Dermis blood vessel endothelial cell (primary cell): Measurements from ENCODE around the gene STAG3. TPM values are rescaled to one million over a fixed set of nuclear protein-coding genes. Genes with fewer than 3 reads are reported as not detected.
"Not testable (repeated sequence)": the region's sequence is repeated elsewhere in the genome, so short reads cannot be mapped to it uniquely, and the experiment has no call there.

Experiments used
- DNase-seq: peaks from one replicate; pipeline ENCODE4 v3.0.0; 2010
- total RNA-seq: library from RNA; depleted of rRNA; stranded (reverse); fragments of >200 nt; gene quantifications from 2 replicates; pipeline ENCODE4 v1.2.3, GENCODE V29; 2014

Gene STAG3
- total RNA-seq: 0.17 and 0.23 TPM in 2 replicates

DNA sequence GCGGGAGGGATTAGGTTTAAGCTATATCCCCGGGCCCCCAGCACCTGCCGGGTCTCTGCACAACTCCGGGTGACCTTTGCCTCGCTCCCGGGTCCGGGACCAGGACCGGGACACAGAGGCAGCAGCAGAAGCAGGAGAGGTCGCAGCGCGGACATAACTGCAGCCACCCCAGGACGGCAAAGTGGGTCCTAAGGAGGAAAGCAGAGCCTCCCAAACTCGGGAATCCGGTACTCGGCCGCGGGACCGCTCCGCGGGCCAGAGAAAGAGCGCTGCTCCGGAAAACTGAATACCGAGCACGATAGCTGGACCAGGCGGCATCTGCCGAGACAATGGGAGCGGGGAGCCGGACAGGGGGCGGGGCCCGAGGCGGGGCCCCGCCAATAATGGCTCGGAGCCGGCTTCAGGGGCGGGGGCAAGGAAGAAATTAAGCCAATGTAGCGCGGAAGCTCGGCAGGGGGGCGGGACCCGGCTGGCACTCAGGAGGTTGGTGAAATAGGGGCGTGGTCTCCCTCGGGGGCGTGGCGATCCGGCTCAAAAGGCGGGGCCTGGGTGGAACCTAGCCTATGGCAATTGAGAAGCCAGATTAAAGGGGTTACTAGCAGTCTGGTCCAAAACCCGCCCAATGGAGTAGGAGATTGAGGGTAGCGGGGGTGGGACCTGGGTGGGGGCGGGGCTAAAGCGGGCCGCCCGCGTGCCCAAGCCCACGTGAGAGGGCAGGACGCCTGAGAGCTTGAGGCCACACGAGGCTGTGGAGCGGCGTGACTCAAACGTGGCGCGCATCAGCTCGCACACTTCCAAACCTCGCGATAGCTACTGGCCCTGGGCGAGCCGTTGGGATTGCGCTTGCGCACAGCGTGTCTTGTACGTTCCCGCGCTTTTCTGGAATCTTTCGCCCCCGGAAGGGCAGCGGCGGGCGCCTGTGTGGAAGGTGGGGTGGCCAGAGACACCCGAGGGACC is at the start of gene STAG3, which contains the start of gene GPC2:
Gene STAG3, plus strand, starts transcription at position 874 of the 957 bp plus-strand sequence. CDS start 2,639 bp downstream, outside the sequence.
Gene GPC2, minus strand, starts transcription at position 337 of the 957 bp plus-strand sequence. Its CDS starts 182 bp downstream, at position 155.
- DNase-seq: peak; percentile 97

- DNase-seq: no peak
Observed at GRCh38 chr7:100128637-100128963, 49.1 kb upstream of the STAG3 start.

DNA sequence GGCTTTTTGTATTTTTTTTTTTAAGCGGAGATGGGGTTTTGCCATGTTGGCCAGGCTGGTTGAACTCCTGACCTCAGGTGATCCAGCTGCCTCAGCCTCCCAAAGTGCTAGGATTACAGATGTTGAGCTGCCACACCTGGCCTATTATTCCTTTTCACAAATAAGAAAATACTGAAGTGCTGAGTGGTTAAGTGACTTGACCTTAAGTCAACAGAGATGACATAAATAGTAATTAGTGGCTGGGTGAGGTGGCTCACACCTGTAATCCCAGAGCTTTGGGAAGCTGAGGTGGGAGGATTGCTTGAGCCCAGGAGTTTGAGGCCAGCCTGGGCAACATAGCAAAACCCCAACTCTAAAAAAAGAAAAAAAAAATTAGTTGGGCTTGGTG is 47.5 kb upstream of the STAG3 start:
- DNase-seq: not testable (repeated sequence)

DNA sequence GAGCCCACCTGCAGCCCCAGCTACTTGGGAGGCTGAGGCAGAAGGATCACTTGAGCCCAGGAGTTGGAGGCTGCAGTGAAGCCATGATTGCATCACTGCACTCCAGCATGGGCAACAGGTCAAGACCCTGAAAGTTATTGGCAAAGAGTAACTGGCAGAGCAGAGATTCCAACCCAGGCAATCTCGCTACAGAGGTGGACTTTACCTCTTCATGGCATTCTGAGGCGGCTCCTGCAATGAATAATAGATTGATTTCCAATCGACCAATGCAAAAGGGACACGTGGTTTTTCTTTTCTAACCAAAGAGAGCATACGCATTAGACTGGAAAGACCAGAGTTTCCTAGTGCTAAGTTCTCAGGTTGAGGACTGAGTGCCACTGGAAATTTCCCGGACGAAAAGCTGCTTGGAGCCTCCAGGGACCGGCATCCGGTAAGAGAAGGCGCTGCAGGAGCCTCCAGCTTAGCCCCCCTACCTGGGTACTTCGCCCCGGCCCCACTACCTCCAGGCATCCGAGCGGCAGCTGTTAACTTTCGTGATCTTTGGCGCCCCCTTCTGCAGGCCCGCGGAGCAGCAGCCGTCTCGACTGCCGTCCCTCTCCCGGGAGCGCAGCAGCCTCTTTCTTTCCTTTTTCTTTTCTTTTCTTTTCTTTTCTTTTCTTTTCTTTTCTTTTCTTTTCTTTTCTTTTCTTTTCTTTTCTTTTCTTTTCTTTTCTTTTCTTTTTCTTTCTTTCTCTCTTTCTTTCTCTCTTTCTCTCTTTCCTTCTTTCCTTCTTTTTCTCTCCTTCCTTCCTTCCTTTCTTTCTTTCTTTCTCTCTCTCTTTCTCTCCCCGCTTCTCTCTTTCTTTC is 46.9 kb upstream of the STAG3 start:
- DNase-seq: peak; percentile 73

- no peak for DNase-seq
Observed at GRCh38 chr7:100132126-100132525, 45.6 kb upstream of the STAG3 start.

- peak; percentile 83 for DNase-seq
Observed at GRCh38 chr7:100132697-100133151, 45.0 kb upstream of the STAG3 start.

DNA sequence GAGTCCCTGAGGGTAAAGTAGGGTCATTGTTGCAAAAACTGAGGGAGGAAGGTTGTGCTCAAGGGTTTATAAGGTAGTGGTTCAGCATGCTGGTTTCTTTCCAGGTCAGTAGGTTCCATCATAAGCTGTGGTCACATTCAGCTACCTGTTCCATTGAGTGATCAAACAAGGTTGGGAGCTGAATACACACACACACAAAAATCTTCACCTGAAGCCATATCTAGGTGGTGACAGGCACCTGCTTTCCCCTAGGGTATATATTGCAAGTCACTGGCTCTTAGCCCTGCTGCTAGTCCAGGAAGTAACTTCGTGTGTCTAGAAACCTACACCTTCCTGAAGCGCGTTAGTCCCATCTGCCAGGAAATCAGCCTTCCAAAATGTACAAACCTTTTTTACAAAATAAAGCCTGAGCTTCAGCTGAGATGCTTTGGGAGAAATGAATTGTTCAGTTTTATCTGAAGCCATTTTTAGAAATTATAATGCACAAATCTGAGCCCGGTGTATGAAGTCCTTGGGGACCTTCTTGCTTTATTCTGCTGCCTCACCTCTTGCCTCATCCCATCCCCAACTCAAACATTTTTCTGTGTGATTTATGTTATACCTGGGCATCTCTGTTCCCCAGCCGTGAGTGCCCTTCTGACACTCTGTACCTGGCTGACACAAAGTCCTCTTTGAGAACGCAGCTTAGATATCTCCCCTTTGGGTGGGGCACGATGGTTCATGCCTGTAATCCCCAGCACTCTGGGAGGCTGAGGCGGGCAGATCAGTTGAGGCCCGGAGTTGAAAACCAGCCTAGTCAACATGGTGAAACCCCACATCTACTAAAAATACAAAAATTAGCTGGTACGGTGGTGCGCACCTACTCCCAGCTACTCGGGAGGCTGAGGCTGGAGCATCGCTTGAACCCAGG is 39.6 kb upstream of the STAG3 start:
- DNase-seq: no peak

DNA sequence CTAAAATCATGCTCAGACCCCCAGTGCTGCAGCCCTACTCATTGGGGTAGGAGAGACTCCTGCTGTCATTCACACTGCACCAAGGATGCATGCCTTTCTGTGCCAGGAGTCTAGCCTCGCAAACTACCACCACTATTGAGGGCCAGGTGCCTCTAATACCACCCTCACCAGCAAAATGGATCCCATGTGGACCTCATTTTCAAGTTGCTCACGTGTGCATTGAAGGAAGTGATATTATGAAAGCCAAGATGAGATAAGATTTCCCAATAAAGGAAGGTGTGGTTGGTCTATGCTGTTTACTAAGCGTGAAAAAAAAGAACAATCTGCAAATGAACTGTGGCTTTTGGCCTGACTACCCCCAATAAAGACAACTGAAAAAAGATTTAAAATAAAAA is 36.2 kb upstream of the STAG3 start:
- no peak for DNase-seq

DNA sequence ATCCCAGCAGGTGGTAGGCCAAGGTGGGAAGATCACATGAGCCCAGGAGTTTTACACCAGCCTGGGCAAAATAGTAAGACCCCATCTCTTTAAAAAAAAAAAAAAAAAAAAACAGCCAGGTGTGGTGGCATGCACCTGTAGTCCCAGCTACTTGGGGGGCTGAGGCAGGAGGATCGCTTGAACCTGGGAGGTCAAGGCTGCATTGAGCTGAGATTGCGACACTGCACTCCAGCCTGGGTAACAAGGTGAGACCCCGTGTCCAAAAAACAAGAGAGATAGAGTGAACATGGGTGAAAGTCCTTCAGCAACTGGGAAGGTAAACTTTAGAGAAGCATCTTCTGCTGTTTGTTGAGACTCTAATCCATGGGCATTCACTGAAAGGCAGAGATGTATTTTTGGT is 35.3 kb upstream of the STAG3 start:
- no peak for DNase-seq

GRCh38 chr7:100146350-100146749 is 31.4 kb upstream of the STAG3 start:
- not testable (repeated sequence) for DNase-seq

GRCh38 chr7:100147278-100147677 is 30.4 kb upstream of the STAG3 start:
- no peak for DNase-seq

GRCh38 chr7:100148225-100148558 is 29.5 kb upstream of the STAG3 start:
- DNase-seq: no peak

- peak; percentile 99 for DNase-seq
Observed at GRCh38 chr7:100148559-100149328, 29.0 kb upstream of the STAG3 start, which contains the start of gene LAMTOR4. Gene LAMTOR4, plus strand, starts transcription at chr7:100148918. Its CDS starts 55 bp downstream, at chr7:100148973.

- no peak for DNase-seq
Observed at GRCh38 chr7:100152404-100152803, 25.3 kb upstream of the STAG3 start.

DNA sequence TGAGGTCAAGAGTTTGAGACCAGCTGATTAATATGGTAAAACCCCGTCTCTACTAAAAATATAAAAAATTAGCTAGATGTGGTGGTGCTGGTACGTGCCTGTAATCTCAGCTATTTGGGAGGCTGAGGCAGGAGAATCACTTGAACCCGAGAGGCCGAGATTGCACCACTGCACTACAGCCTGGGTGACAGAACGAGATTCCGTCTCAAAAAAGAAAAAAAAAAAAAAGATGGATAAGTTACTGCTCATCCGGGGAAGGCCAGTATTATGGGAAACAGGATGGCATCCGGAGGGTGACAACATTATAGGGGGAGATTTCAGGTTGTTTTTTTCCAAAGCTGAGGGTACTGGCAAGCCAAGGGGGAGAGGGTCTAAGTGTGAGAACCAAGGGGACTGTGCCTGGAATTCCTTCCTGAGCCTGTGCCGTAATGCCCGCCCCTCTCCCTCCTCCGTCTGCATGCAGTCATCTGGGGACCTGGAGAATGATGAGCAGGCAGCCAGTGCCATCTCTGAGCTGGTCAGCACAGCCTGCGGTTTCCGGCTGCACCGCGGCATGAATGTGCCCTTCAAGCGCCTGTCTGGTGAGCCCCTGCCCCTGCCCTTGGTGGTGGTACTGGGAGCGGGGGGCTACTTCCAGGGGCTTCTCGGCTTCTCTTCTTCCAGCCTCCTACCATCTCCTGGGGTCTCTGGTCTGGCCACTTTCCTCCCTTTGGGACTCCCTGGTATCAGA is 24.6 kb upstream of the STAG3 start:
- no peak for DNase-seq

GRCh38 chr7:100153708-100154535 is 23.8 kb upstream of the STAG3 start:
- DNase-seq: no peak

GRCh38 chr7:100154651-100155491 is 22.8 kb upstream of the STAG3 start:
- no peak for DNase-seq

- no peak for DNase-seq
Observed at GRCh38 chr7:100155553-100156317, 22.0 kb upstream of the STAG3 start.
